HuH-7.5 (cell line): ENCODE data around the gene FYB1.
"Not testable (repeated sequence)": the region's sequence is repeated elsewhere in the genome, so short reads cannot be mapped to it uniquely, and the experiment has no call there.

Experiments
- DNase-seq: peaks from one replicate; pipeline ENCODE4 v3.0.0; 2011; ENCODE audit warnings: low spot score

FYB1 gene, protein sequence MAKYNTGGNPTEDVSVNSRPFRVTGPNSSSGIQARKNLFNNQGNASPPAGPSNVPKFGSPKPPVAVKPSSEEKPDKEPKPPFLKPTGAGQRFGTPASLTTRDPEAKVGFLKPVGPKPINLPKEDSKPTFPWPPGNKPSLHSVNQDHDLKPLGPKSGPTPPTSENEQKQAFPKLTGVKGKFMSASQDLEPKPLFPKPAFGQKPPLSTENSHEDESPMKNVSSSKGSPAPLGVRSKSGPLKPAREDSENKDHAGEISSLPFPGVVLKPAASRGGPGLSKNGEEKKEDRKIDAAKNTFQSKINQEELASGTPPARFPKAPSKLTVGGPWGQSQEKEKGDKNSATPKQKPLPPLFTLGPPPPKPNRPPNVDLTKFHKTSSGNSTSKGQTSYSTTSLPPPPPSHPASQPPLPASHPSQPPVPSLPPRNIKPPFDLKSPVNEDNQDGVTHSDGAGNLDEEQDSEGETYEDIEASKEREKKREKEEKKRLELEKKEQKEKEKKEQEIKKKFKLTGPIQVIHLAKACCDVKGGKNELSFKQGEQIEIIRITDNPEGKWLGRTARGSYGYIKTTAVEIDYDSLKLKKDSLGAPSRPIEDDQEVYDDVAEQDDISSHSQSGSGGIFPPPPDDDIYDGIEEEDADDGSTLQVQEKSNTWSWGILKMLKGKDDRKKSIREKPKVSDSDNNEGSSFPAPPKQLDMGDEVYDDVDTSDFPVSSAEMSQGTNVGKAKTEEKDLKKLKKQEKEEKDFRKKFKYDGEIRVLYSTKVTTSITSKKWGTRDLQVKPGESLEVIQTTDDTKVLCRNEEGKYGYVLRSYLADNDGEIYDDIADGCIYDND

DNA sequence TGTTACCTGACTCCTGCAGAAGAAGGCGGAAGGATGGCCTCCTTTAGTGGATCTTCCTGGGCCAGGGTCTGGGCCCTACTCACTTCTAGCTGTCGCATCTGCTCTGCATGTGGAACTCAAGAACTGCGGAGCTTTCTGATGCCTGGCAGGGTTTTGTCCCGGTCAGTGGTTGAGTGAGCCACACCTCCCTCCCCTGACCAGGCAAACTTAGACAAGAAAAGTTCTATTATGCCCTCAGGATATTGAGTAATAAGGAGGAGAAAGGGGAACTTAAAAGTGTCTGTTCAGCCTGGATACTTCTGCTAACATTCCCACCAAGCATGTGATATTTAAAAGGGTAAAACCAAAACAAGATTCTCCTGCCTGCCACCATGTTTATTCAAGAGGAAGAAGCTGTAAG is at the start of gene FYB1:
Gene FYB1 (minus strand): TSS at position 127 of the 400 bp plus-strand sequence. CDS start 16,603 bp downstream, outside the sequence.
- DNase-seq = no peak

DNA sequence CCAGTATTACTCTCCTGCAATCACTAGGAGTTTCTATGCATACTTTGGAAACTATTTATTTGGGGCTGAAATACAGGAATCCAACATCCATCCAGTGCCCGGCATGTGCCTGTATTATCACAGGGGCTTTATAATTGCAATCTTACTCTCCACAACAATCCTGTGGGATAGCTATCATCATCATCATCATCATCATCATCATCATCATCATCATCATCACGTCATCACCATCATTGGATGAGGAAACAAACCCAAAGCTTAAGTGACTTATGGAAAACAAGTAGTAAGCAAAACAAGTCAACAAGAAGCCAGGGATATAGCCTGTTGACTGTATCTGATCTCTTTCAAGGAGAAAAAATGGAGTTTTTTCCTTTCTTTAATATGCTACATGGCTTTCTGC is 47.8 kb upstream of the FYB1 start:
- no peak for DNase-seq

DNA sequence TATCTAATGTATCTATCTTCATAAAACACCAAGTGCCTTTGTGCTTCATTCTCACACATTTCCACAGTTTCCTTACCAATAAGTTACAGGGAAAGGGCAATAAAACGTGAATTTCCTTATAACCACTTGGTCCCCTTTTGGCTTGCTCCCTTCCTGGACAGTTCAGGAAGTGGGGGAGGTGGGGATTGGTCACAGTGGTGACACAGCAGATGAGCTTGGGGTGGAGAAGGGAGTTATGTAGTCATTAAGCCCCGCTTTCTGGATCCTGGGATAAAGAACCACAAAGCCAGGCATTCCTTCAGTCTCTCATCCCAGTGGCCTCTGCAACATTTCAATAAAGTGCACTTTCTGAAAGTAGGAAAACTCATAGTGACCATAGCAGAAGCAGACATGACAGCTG is 47.1 kb upstream of the FYB1 start:
- no peak for DNase-seq

DNA sequence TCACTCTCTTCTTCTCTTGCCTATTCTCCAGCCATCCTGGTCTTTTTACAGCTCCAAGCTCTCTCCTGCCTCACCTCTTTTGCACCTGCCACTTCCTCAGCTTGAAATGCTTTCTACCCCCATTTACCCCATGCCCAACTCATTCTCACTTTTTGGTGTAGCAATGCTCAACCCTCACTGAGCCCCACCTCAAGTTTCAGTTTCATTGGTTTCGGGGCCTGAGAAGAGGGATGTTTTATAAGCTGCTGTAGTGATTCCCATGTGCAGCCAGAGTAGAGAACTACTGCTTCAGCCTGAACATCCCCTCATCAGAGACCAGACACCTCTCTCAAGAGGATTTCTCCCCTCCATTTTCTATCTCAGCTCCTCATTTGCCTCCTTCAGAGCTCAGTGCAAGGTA is 45.2 kb upstream of the FYB1 start:
- DNase-seq = no peak

DNA sequence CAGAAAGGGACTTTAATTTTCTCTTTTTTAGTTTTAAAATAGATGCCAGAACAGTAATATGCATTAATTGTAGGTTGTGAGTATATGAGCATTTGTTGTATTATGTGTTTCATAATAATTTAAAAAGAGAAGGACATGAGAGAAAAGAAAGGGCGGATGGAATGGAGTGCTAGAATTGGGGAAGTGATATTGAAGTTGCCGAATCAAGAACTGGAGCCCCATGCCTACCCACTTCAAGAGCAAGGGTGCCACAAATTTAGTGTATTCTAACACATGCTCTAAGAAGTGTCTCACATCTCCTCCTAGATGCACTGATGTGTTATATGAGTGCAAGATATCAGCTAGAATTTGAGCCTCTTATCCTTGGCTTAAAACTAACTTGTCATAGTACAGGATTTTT is 43.6 kb upstream of the FYB1 start:
- no peak for DNase-seq

DNA sequence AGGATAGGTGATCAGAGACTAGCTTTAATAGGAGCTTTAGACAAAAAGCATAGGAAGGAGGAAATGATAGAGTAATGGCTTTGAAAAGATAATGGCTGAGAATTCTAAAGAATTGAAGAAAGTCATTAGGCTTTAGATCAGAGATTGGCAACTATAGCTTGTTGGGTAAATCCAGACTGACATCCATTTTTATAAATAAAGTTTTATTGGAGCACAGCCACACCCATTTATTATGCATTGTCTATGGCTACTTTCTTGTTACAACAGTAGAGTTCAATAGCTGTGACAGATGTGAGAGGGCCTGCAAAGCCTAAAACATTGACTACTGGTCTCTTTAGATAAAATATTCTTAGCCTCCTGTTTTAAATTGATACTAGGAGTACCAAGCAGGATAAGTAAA is 40.7 kb upstream of the FYB1 start:
- no peak for DNase-seq

DNA sequence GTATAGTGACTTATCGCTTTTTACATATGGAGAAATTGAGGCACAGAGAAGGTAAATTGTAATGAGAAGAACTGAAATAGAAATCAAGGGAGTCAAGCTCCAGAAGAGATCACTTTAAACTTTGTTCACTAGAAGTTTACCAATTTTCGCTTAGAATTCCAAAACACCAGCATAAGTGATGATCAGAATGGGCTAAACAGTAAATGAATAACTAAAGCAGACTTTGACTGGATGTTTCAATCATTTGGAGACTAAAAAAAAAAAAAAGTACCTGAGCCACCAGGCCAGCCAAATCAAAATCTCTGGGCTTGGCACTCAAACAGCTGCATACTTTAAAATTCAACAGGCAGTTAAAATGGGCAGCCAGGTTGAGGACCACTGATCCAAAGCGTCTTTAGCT is 38.2 kb upstream of the FYB1 start:
- DNase-seq = peak; percentile 18

DNA sequence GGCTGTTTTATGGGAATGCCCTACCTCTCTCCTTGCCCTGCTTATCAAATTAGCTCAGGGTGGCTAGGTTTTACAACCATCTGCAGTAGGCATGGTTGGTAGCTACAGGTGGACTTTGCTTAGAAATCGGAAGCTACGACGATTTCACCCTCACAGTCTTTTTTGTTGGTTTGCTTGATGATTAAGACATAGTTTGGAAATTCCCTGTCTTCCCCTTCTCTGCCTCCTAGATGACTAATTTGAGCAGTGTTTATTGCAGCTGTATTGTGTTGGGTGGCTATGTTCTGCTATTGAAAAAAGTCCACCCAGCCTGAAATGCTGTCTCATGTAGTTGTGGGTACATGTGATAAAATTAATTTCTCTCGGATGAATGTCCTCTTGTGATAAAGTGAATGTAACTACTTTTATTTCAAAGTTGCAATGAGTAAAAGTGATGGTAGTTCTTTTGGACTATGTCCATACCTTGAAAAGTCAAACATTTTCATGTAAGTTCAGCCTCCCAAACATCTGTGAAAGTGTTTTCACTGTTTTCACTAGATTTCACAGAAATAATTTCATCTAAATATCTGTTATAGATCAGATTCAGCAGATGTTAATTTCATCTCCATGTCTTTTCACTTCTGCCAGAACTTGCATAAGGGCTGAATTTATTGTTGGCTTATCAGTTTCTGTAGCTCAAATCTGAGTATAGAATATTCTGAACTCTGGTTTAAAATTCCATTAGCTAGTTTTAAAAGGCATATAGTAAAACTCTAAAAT is 37.3 kb upstream of the FYB1 start:
- no peak for DNase-seq

DNA sequence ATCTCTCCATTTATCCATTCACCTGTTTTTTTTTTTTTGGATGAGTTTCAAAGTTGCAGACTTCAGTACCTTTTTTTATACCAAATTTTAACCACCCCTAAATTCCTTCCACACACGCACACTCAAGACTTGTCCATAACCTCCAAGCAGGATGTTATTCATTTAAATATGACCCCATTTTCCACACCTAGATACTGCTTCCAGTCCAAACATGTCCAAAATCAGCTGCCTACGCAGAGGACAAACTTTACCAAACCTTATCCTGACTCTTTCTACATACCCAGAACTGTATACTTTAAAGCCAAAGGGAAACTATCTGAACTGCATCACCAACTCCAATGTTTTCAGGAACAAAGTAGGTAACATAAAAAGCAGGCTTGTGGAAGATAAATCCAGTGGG is 36.0 kb upstream of the FYB1 start:
- DNase-seq = no peak

DNA sequence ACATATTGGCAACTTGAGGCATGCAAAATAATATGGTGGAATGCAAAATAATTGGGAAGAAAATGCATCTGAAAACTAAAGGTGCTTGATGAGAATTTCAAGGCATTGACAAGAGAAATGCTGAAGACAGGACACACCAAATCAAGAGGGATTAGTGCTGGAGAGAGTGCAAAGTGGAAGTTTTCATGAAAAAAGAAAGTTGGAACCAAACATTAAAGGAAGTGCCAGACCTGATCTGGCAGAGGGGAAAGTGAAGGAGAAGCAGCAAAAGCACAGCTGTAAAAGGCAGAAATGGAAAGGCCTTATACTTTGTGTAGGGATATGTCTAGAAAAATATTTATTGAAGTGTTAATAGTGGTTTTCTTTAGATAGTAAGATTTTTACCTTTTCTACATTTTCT is 35.3 kb upstream of the FYB1 start:
- DNase-seq = no peak

DNA sequence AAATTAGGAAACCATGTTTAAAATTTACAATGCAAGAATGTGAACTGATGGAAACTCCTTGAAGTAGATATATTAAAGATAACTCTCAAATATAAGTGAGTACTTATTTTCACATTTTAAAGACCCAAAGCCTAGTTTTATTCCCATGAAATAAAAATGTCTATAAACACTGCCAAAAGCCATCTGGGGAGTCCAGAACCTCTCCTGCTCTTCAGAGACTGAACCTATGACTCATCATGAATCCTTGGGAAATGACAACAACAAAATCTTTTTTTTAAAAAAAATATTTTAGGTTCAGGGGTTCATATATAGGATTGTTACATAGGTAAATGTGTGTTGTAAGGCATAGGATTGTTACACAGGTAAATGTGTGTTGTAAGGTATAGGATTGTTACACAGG is 33.8 kb upstream of the FYB1 start:
- DNase-seq = no peak

DNA sequence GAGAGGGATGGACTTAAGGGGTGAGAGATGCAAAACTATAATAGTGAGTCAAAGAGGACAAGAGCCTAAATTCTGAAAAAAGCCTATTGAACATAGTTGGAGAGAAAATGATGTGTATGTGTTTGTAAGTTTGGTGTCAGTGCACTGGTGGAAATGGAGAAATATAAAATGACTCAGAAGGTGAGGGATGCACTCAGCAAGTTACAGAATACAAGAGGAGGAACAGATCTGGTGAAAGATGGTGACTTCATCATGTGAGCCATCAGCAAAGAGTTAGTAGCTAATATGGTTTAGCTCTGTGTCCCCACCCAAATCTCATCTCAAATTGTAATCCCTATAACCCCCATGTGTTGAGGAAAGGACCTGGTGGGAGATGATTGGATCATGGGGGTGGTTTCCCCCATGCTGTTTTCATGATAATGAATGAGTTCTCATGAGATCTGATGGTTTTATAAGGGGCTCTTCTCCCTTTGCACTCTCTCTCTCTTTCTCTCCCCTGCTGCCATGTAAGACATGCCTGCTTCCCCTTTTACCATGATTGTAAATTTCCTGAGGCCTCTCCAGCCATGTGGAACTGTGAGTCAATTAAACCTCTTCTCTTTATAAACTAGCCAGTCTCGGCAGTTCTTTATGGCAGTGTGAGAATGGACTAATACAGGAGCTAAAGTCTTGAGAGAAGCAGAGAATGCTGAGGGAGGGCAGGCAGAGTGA is 30.4 kb upstream of the FYB1 start:
- no peak for DNase-seq

DNA sequence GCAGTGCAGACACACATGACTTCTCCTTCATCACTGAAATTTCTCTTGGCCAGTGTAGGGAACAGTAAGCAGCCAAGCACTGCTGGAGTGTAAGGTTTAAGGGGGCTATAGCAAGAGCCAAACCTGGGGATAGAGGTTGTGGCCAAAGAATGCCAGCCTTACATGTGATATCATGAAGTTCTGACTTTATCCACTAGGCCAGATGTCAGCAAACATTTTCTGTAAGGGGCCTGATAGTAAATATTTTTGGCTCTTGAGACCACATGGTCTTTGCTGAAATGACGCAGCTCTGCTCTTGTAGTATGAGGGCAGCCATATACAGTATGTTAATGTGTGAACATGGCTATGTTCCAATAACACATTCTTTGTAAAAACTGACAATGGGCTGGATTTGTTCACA is 29.7 kb upstream of the FYB1 start:
- DNase-seq = no peak

DNA sequence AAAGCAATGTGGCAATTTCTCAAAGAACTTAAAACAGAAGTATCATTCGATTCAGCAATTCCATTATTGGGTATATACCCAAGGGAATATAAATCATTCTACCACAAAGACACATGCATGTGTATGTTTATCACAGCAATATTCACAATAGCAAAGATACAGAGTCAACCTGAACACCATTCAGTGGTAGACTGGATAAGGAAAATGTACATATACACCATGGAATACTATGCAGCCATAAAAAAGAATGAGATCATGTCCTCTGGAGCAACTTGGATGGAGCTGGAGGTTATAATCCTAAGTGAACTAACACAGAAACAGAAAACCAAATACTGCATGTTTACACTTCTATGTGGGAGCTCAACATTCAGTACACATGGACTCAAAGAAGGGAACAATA is 21.4 kb upstream of the FYB1 start:
- DNase-seq = no peak

DNA sequence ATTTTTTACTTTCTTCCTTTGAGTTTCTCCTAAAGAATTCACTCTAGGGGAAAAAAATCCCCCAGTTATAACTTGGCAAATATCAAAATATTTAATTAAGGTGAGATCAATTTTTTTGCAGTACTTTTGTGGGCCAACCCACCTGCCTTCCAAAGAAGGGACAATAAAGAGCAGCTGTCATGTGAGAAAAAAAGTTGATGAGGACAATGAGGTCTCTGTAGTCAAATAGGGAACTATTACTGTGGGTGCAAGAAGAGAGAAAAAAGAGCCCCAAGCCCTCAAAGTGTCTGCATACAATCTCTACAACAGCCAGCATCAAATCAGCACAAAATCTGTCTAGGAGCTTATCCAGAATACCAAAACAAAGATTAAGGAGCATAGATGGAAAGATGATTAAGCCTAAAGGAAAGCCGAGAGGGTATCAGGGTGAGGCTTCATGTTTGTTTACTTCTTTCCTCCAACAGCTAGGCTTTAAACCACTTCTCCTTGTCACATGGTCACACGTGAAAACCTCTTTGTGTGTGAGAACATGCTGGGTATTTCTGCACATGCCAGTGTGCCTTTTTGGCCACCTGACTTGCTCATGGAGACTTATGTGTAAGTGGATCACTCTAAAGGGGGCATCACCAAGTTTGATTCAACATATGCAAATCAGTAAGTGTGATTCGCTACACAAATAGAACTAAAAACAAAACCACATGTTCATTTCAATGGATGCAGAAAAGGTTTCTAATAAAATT is 19.2 kb upstream of the FYB1 start:
- no peak for DNase-seq

DNA sequence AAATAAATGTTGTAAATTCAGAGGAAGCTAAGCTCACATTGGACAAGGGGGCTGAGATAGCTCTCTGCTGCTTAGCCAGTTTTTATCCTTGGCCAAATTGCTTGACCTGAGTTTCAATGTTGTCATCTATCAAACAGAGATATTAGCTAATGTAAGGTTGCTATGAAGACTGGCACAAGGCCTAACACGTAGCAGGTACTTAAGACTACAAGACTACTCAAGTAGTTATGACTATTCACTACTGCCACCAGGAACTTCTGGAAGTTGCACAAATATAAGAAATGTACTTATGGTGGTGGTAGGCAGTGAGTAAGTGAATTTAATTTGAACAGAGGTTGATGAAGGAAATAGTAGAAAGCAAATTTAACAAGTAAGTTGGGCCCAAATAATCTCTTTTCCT is 17.4 kb upstream of the FYB1 start:
- no peak for DNase-seq

DNA sequence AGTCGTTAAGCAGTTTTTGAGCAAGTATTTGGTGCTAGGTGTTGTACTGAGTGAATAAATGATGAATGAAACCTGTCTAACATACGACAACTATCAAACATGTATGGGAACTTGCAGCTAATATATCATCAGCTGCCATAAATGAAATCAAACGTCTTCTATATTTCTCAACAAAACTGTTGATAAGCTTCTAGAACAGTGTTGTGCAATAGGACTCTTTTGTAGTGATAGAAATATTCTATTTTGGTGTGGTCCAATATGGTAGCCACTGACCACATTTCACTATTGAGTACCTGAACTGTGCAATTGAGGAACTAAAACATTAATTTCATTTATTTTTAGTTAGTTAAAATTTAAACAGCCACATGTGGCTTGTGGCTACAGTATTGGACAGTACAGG is 16.3 kb upstream of the FYB1 start:
- DNase-seq = no peak

DNA sequence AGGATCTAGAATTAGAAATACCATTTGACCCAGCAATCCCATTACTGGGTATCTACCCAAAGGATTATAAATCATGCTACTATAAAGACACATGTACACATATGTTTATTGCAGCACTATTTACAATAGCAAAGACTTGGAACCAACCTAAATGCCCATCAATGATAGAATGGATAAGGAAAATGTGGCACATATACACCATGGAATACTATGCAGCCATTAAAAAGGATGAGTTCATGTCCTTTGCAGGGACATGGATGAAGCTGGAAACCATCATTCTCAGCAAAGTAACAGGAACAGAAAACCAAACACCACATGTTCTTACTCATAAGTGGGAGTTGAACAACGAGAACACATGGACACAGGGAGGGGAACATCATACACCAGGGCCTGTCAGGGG is 15.1 kb upstream of the FYB1 start:
- not testable (repeated sequence) for DNase-seq

DNA sequence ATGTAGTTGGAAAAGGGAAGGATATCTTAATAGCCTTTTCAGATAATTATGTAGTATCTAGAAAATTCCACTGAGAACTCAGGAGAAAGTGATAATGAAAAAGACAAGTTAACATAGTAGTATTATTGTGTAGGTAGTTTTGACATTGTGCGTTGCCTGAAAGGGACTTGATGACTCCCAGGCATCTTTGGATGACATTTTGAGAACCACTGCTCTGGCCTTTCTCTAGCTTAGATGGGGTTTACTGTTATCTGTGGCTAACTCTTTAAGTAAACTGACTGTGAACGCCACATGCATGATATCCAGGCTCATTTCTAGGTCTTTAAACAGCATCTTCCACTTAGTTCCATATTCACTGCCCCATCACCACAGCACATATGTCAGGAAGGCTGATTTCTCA is 14.4 kb upstream of the FYB1 start:
- no peak for DNase-seq

DNA sequence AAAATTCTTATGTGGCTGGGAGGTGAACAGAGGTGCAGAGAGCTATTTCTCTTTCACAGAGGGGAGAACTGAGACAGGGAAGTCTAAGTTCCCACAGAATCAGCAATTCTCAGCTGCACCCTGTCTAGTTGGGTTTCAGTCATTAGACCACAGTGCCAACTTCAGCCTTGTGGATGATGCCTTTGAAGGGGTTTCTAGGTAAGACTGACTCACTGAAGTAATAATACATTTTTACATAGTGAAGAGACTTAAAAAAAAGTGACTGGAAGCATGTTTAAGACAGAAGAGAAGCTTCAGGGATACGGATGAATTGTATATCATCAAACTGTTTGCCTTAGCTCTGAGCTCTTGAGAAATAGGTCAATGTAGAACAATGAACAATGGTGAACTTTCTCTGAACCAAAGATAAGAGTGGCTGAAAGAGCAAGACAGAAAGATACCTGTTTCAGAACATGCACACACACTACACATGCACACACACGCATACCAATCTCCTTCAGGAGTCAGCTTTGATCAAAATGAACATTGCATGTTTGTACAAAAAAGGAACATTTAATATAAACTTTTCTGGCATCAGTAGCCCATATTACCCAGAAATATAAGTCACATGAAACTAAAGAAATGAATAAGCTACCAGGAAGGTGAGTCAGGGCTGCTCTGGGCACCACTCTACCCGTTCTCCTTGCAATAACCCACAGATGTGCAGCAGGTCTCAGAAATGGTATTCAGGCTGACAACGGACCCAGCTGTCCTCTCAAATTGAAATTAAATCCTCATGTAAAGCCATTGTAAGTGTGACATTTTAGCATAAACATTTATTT is 12.6 kb upstream of the FYB1 start:
- DNase-seq = no peak

DNA sequence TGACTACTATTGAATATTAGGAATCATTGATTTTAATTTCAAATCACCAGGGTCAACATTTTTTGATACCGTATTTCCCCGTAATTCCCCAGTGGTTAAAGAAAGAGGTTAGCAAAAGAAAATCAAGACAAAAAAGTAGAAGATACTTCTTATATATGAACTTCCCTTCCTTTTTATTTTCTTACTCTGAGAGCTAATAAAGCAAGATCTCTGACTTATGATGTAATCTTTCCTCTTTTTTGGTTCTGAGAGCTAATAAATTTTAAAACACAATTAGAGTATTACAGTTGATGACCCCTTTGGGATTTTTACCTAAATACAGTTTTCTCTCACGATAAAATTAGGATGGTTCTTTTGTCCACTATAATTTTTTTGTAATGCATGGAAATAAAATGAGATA is 9.2 kb upstream of the FYB1 start:
- DNase-seq = no peak
